ENCODE measurements around the gene CCRL2. TPM values are rescaled to one million over a fixed set of nuclear protein-coding genes. Genes with fewer than 3 reads are reported as not detected.

CCRL2 gene
- total RNA-seq, 4 donors from 2014 or later = 13.5 to 21.2 (median 16.0) TPM; not detected in 1

DNA sequence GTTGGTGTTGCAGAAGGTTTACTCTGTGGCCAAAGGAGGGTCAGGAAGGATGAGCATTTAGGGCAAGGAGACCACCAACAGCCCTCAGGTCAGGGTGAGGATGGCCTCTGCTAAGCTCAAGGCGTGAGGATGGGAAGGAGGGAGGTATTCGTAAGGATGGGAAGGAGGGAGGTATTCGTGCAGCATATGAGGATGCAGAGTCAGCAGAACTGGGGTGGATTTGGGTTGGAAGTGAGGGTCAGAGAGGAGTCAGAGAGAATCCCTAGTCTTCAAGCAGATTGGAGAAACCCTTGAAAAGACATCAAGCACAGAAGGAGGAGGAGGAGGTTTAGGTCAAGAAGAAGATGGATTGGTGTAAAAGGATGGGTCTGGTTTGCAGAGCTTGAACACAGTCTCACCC, 32.3 kb upstream of the CCRL2 start:
- TF ChIP-seq, protein P1, sequence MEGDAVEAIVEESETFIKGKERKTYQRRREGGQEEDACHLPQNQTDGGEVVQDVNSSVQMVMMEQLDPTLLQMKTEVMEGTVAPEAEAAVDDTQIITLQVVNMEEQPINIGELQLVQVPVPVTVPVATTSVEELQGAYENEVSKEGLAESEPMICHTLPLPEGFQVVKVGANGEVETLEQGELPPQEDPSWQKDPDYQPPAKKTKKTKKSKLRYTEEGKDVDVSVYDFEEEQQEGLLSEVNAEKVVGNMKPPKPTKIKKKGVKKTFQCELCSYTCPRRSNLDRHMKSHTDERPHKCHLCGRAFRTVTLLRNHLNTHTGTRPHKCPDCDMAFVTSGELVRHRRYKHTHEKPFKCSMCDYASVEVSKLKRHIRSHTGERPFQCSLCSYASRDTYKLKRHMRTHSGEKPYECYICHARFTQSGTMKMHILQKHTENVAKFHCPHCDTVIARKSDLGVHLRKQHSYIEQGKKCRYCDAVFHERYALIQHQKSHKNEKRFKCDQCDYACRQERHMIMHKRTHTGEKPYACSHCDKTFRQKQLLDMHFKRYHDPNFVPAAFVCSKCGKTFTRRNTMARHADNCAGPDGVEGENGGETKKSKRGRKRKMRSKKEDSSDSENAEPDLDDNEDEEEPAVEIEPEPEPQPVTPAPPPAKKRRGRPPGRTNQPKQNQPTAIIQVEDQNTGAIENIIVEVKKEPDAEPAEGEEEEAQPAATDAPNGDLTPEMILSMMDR (IDR thresholded peaks at IDR 0.05) = no peak
- no peak for TF ChIP-seq POLR2A (IDR thresholded peaks at IDR 0.05)
- DNase-seq = no peak
- Histone ChIP-seq H3K9me3 (no peaks in the 10 kb centered on the region), H3K36me3 (no peaks in the 10 kb centered on the region), H3K4me1 (peaks cover 0 to under 1% (median 0%) of the 10 kb centered on the region in 4 donors), H3K27ac (peak overlapping the region in 1 of 4 donors; percentile 35), H3K27me3 (no peaks in the 10 kb centered on the region), H3K4me3 (no peak overlapping the region)

DNA sequence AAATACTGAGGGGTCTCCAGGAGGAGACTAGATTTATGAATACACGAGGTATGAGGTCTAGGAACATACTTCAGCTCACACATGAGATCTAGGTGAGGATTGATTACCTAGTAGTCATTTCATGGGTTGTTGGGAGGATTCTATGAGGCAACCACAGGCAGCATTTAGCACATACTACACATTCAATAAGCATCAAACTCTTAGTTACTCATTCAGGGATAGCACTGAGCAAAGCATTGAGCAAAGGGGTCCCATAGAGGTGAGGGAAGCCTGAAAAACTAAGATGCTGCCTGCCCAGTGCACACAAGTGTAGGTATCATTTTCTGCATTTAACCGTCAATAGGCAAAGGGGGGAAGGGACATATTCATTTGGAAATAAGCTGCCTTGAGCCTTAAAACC, 31.8 kb upstream of the CCRL2 start:
- no peak for DNase-seq
- H3K36me3 ChIP-seq = no peaks in the 10 kb centered on the region
- TF ChIP-seq POLR2A (IDR thresholded peaks at IDR 0.05) = no peak
- TF ChIP-seq, protein P1 (IDR thresholded peaks at IDR 0.05) = no peak
- peaks cover 0 to 3% (median 0%) of the 10 kb centered on the region in 4 donors for H3K4me1 ChIP-seq
- no peaks in the 10 kb centered on the region for H3K9me3 ChIP-seq
- peak overlapping the region in 1 of 4 donors; percentile 35 for H3K27ac ChIP-seq
- H3K27me3 ChIP-seq = no peaks in the 10 kb centered on the region
- no peak overlapping the region for H3K4me3 ChIP-seq

- no peaks in the 10 kb centered on the region for H3K9me3 ChIP-seq
- TF ChIP-seq POLR2A (IDR thresholded peaks at IDR 0.05) = no peak
- TF ChIP-seq, protein P1 (IDR thresholded peaks at IDR 0.05) = no peak
Observed at GRCh38 chr3:46375814-46376213, 31.2 kb upstream of the CCRL2 start.

DNA sequence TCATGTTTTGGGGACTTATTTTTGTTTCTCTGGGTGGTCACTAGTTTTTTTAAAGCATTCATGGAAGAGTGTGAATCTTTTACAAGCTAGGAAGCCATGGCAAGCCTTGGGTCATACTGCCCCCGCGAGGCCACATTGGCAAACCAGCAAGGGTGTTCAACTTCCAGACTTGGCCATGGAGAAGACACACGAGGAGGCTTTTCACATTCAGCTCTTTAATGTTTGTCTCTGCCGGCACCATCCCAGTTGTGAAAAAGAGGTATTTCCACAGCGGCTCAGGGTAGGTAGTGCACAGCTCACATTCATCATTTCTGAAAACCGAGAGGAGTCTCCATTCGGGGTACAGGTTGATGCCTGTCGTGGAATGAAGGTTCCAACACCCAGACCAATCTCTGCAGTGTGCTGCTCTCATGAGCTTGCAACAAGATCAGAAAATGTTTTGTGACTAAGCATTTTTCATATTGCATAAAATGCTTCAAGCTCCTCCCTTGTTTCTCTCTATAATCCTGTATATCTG, 28.6 kb upstream of the CCRL2 start:
- DNase-seq = peak; percentile 67 to 88 (median 74)
- Histone ChIP-seq H3K27ac (no peak overlapping the region), H3K9me3 (no peaks in the 10 kb centered on the region), H3K4me1 (peaks cover under 1 to 17% (median 14%) of the 10 kb centered on the region in 4 donors), H3K27me3 (no peaks in the 10 kb centered on the region), H3K4me3 (no peak overlapping the region), H3K36me3 (no peaks in the 10 kb centered on the region)
- no peak for TF ChIP-seq POLR2A (IDR thresholded peaks at IDR 0.05)
- TF ChIP-seq, protein P1 (IDR thresholded peaks at IDR 0.05) = peak; percentile 41 to 74 (median 67)

More at GRCh38 chr3:46375814-46376213, 31.2 kb upstream of the CCRL2 start:
- H3K4me3 ChIP-seq = no peak overlapping the region
- peak in 1 of 3 donors; percentile 39 for DNase-seq
- H3K4me1 ChIP-seq = peaks cover 0 to 5% (median 4%) of the 10 kb centered on the region in 4 donors
- no peaks in the 10 kb centered on the region for H3K27me3 ChIP-seq
- H3K27ac ChIP-seq = no peak overlapping the region
- H3K36me3 ChIP-seq = no peaks in the 10 kb centered on the region

DNA sequence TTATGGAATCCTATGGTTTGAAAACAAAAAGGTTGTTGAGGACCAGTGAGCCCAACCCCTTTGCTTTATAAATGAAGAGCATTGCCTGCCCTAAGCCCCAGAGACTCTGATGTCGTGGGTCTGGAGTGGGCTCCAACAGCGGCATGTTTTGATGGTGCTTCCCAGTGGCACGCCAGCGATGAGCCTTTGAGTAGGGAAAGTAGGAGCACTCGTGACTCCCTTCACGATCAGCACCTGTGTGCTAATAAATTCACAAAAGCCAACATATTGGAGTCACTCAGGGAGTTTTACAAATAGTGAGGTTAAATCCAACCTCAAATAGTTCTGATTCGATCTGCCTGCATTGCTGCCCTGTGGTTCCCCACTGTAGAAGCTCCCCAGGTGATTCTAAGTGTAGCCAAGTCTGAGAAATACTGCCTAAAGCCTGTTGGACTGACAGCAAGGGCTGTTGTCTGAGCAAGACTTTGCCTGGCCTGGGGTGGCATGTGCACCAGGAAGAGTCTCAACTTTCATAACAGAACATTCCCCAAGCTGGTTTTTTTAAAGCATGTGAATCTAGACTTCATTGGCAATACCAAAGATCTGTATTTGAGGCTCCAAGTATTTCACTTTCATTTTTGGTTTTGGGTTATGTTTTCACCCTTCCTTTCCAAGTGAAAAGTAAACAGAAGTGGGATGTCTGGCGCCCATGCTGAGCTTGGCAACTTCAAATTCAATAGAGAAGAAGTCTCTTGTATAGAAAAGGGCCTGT, 26.4 kb upstream of the CCRL2 start:
- Histone ChIP-seq H3K36me3 (no peaks in the 10 kb centered on the region), H3K9me3 (no peaks in the 10 kb centered on the region), H3K4me3 (peak overlapping the region in 1 of 4 donors; percentile 7), H3K27ac (peak overlapping the region in 3 of 4 donors; percentile 28 to 62 (median 56)), H3K4me1 (peaks cover 3 to 21% (median 17%) of the 10 kb centered on the region in 4 donors), H3K27me3 (no peaks in the 10 kb centered on the region)
- TF ChIP-seq, protein P1 (IDR thresholded peaks at IDR 0.05) = no peak
- no peak for TF ChIP-seq POLR2A (IDR thresholded peaks at IDR 0.05)
- DNase-seq = no peak
